ENCODE data around the gene CRYBA2.

- no peak for TF ChIP-seq CTCF (IDR thresholded peaks at IDR 0.05)
- no peak for TF ChIP-seq ZFX (IDR thresholded peaks at IDR 0.05; ENCODE audit: borderline replicate concordance)
Measured at GRCh38 chr2:219025637-219026585, 32.7 kb upstream of the CRYBA2 start.

All from 22Rv1 (cell line).